ENCODE data around the gene EGFR.

EGFR gene

DNA sequence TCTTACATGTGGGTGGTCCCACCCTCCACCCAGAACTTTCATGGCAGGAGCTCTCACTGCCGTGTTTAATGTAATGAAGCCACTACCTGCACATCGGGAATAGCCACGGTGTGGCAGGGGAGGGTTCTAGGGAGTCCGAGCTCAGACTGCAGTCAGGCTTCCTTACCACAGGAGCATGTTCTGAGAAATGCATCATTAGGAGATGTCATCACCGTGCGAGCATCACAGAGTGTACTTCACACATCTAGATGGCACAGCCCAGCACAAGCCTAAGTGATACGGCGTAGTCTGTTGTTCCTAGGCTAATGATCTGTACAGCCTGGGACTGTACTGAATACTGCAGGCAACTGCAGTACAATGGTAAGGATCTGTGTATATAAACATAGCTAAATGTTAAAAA, 193.4 kb downstream of the EGFR start:
- TF ChIP-seq EZH2 (IDR thresholded peaks at IDR 0.05; ENCODE audit: borderline replicate concordance, low read length): no peak
- TF ChIP-seq, protein P1, sequence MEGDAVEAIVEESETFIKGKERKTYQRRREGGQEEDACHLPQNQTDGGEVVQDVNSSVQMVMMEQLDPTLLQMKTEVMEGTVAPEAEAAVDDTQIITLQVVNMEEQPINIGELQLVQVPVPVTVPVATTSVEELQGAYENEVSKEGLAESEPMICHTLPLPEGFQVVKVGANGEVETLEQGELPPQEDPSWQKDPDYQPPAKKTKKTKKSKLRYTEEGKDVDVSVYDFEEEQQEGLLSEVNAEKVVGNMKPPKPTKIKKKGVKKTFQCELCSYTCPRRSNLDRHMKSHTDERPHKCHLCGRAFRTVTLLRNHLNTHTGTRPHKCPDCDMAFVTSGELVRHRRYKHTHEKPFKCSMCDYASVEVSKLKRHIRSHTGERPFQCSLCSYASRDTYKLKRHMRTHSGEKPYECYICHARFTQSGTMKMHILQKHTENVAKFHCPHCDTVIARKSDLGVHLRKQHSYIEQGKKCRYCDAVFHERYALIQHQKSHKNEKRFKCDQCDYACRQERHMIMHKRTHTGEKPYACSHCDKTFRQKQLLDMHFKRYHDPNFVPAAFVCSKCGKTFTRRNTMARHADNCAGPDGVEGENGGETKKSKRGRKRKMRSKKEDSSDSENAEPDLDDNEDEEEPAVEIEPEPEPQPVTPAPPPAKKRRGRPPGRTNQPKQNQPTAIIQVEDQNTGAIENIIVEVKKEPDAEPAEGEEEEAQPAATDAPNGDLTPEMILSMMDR (IDR thresholded peaks at IDR 0.05; ENCODE audit: low read length): no peak
- Histone ChIP-seq H3K4me3 (ENCODE audit: low read depth, low read length, poor library complexity, severe bottlenecking) (no peak overlapping the region), H3K4me1 (ENCODE audit: insufficient read depth, low read length, severe bottlenecking) (no peaks in the 10 kb centered on the region), H3K4me2 (ENCODE audit: low read length) (no peak overlapping the region), H3K27me3 (ENCODE audit: insufficient read depth, low read length) (peaks cover 5% of the 10 kb centered on the region; the same call in 1 of the 2 replicates), H3F3A (ENCODE audit: insufficient read depth, low read length) (no peaks in the 10 kb centered on the region), H3K27ac (ENCODE audit: low read depth, low read length, poor library complexity, severe bottlenecking) (no peak overlapping the region), H3K9me3 (ENCODE audit: low read length) (no peaks in the 10 kb centered on the region), H3K9ac (ENCODE audit: low read length) (no peak overlapping the region), H3K79me2 (ENCODE audit: insufficient read depth, low read length) (no peaks in the 10 kb centered on the region), H4K20me1 (ENCODE audit: insufficient read depth, low read length) (no peaks in the 10 kb centered on the region), H3K36me3 (ENCODE audit: insufficient read depth, low read length) (no peaks in the 10 kb centered on the region), H2AFZ (ENCODE audit: low read length) (no peak overlapping the region), H3K9me2 (ENCODE audit: low read depth, low read length) (no peaks in the 10 kb centered on the region)

DNA sequence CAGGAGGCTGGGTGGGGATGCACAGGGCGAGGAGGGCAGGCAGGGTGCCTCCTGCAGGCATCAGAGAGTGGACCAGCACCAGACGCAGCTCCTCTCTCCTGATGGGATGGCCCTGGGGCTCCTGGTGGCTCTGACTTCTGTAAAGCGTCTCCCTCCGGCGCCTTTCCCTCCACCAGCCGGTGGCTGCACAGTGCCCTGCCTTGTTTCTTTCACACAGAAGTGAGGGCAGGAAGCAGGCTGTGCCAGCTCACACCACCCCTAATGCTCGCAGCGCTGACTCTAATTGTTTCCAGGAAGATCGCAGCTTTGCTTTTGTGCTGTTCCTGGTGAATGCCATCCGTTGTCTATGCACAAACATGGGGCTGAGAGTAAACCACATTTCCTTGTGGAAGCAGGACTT, 194.0 kb downstream of the EGFR start:
- Histone ChIP-seq H4K20me1 (ENCODE audit: insufficient read depth, low read length) (no peaks in the 10 kb centered on the region), H3K9me3 (ENCODE audit: low read length) (no peaks in the 10 kb centered on the region), H3K4me2 (ENCODE audit: low read length) (no peak overlapping the region), H3K36me3 (ENCODE audit: insufficient read depth, low read length) (no peaks in the 10 kb centered on the region), H3K4me3 (ENCODE audit: low read depth, low read length, poor library complexity, severe bottlenecking) (no peak overlapping the region), H3K4me1 (ENCODE audit: insufficient read depth, low read length, severe bottlenecking) (no peaks in the 10 kb centered on the region), H2AFZ (ENCODE audit: low read length) (no peak overlapping the region), H3K9ac (ENCODE audit: low read length) (no peak overlapping the region), H3K79me2 (ENCODE audit: insufficient read depth, low read length) (no peaks in the 10 kb centered on the region), H3K27me3 (ENCODE audit: insufficient read depth, low read length) (peaks cover 5% of the 10 kb centered on the region; the same call in 1 of the 2 replicates), H3K9me2 (ENCODE audit: low read depth, low read length) (no peaks in the 10 kb centered on the region), H3F3A (ENCODE audit: insufficient read depth, low read length) (no peaks in the 10 kb centered on the region), H3K27ac (ENCODE audit: low read depth, low read length, poor library complexity, severe bottlenecking) (no peak overlapping the region)
- no peak for TF ChIP-seq EZH2 (IDR thresholded peaks at IDR 0.05; ENCODE audit: borderline replicate concordance, low read length)
- TF ChIP-seq, protein P1 (IDR thresholded peaks at IDR 0.05; ENCODE audit: low read length): no peak

DNA sequence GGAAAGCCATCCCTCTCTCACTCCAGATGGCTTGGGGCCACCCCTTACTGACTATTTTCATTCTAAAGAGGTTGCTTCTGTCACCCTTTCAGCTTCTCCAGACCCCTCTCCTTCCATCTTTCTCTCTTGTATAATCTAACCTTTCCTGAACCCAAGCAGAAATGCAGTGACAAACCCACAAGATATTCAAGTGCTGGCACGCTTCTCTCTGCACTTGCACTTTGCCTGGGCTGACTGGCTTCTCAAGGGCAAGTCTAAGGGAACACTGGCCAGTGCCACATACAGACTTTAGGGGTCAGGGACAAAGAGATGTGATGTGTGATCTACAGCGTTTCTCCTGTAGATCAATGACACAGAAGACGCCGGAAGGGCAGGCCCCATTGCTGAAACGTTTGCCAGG, 195.9 kb downstream of the EGFR start:
- Histone ChIP-seq H3K4me3 (ENCODE audit: low read depth, low read length, poor library complexity, severe bottlenecking) (no peak overlapping the region), H3K9ac (ENCODE audit: low read length) (no peak overlapping the region), H3K36me3 (ENCODE audit: insufficient read depth, low read length) (no peaks in the 10 kb centered on the region), H3K27me3 (ENCODE audit: insufficient read depth, low read length) (peaks cover 5% of the 10 kb centered on the region; the same call in 1 of the 2 replicates), H4K20me1 (ENCODE audit: insufficient read depth, low read length) (no peaks in the 10 kb centered on the region), H2AFZ (ENCODE audit: low read length) (no peak overlapping the region), H3K9me2 (ENCODE audit: low read depth, low read length) (no peaks in the 10 kb centered on the region), H3F3A (ENCODE audit: insufficient read depth, low read length) (no peaks in the 10 kb centered on the region), H3K4me1 (ENCODE audit: insufficient read depth, low read length, severe bottlenecking) (no peaks in the 10 kb centered on the region), H3K79me2 (ENCODE audit: insufficient read depth, low read length) (no peaks in the 10 kb centered on the region), H3K27ac (ENCODE audit: low read depth, low read length, poor library complexity, severe bottlenecking) (no peak overlapping the region), H3K4me2 (ENCODE audit: low read length) (no peak overlapping the region), H3K9me3 (ENCODE audit: low read length) (no peaks in the 10 kb centered on the region)
- TF ChIP-seq, protein P1 (IDR thresholded peaks at IDR 0.05; ENCODE audit: low read length): no peak
- no peak for TF ChIP-seq EZH2 (IDR thresholded peaks at IDR 0.05; ENCODE audit: borderline replicate concordance, low read length)

All from OCI-LY1 (cell line).